Transverse colon (tissue), 4 donors: ENCODE measurements around the gene AHR. TPM values are rescaled to one million over a fixed set of nuclear protein-coding genes. Genes with fewer than 3 reads are reported as not detected.
"Not testable (repeated sequence)": the region's sequence is repeated elsewhere in the genome, so short reads cannot be mapped to it uniquely, and the experiment has no call there.

Experiments
- DNase-seq: peaks from one replicate; pipeline ENCODE4 v3.0.0-alpha.2; 2019
- H3K27ac ChIP-seq, 4 donors: fragments of 200-600 bp; sonication (generic); 2 replicates each; pipeline ENCODE4 v1.5.1; 2016 to 2018; ENCODE audit warnings: inconsistent platforms in 4 of 4
- H3K27me3 ChIP-seq: fragments of 200-600 bp; sonication (generic); 2 replicates; pipeline ENCODE4 v1.5.1; 2017; ENCODE audit warnings: inconsistent platforms
- H3K36me3 ChIP-seq, 4 donors: fragments of 200-600 bp; sonication (generic); 2 replicates each; pipeline ENCODE4 v1.5.1; 2017 to 2019; ENCODE audit warnings: inconsistent platforms in 4 of 4
- H3K4me1 ChIP-seq, 4 donors: fragments of 200-600 bp; sonication (generic); 2 replicates each; pipeline ENCODE4 v1.5.1; 2017 to 2020; ENCODE audit warnings: inconsistent platforms in 4 of 4
- H3K4me3 ChIP-seq, 4 donors: fragments of 200-600 bp; sonication (generic); 1 replicate in 1 of 4; 2 replicates in 3 of 4; pipeline versions ENCODE4 v1.5.1 to v1.6.1; 2017 to 2019; ENCODE audit warnings: inconsistent platforms in 4 of 4
- H3K9me3 ChIP-seq, 2 donors: fragments of 200-600 bp; sonication (generic); 2 replicates each; pipeline ENCODE4 v1.5.1; 2017 to 2019; ENCODE audit warnings: inconsistent platforms in 2 of 2
- CTCF ChIP-seq, 5 experiments: fragments of 200-600 bp in 3 of 5; fragments of 450-650 bp in 2 of 5; sonication (generic) in 3 of 5; IDR thresholded peaks; 1 replicate in 2 of 5; 2 replicates in 3 of 5; pipeline ENCODE4 v1.5.1; 2016 to 2017; ENCODE audit warnings: antibody characterized with exemption in 5 of 5, inconsistent platforms in 3 of 5, mild to moderate bottlenecking in 2 of 5, moderate library complexity in 1 of 5
- EP300 ChIP-seq: sonication (generic); formaldehyde crosslinking; IDR thresholded peaks from one replicate; pipeline ENCODE4 v1.6.1; 2017; ENCODE audit warnings: antibody characterized with exemption, low read depth
- POLR2A ChIP-seq: fragments of 450-650 bp; IDR thresholded peaks from one replicate; pipeline ENCODE4 v1.6.1; 2016; ENCODE audit warnings: antibody characterized with exemption, mild to moderate bottlenecking, moderate library complexity
- POLR2AphosphoS5 ChIP-seq, 3 donors: sonication (generic); formaldehyde crosslinking; IDR thresholded peaks; one replicate each; pipeline ENCODE4 v1.6.1; 2016; ENCODE audit warnings: antibody characterized with exemption in 3 of 3
- WGBS, 2 donors: methylation state at CpG; one replicate each; pipeline ENCODE4 v1.1.5; 2018; ENCODE audit warnings: low coverage in 1 of 2; 5-methylcytosine and 5-hydroxymethylcytosine counted together
- in situ Hi-C, 4 donors: fragments of 200-750 bp; cut with MboI; loops; one replicate each; pipeline versions ENCODE4 v1.15.0 to v1.15.1; 2017; ENCODE audit warnings: low sequenced_read_pairs in 3 of 4, low pct_ligation_motif_present in 1 of 4, low pct_unique_long_range_greater_than_20kb in 1 of 4
- intact Hi-C: fragments of 100-400 bp; cut with DNase I; formaldehyde crosslinking; loops from one replicate; pipeline ENCODE4 v1.15.1; 2023; ENCODE audit warnings: low total_unique reads
- total RNA-seq, 4 donors: library from RNA; depleted of rRNA; stranded (reverse); fragments of >200 nt; gene quantifications; one replicate each; pipeline ENCODE4 v1.1.0, GENCODE V29; 2016

The AHR gene
- total RNA-seq, 4 donors from 2014 or later: 18.1 to 54.6 (median 43.7) TPM

- DNase-seq, H3K27me3 ChIP-seq, H3K4me3 ChIP-seq, H3K27ac ChIP-seq, H3K4me1 ChIP-seq, intact Hi-C loops, H3K36me3 ChIP-seq, in situ Hi-C loops: not testable (repeated sequence)
- WGBS, 2 donors: 83 to 85% methylated on average over 1 to 6 of the region's 6 CpGs
- peaks cover 0 to 16% of the 10 kb centered on the region in 2 donors for H3K9me3 ChIP-seq
Observed at GRCh38 chr7:17353650-17354419, 55.4 kb downstream of the AHR start.

- intact Hi-C loops: no loop called here
- TF ChIP-seq POLR2AphosphoS5 (IDR thresholded peaks at IDR 0.05) (no peak), CTCF (IDR thresholded peaks at IDR 0.05) (no peak), EP300 (no peak), POLR2A (no peak)
- Histone ChIP-seq H3K36me3 (no peaks in the 10 kb centered on the region), H3K9me3 (peaks cover 0 to 16% of the 10 kb centered on the region in 2 donors), H3K4me1 (no peaks in the 10 kb centered on the region), H3K27ac (no peak overlapping the region), H3K27me3 (no peaks in the 10 kb centered on the region), H3K4me3 (no peak overlapping the region)
- in situ Hi-C loops: no loop called here
- no peak for DNase-seq
- 42 to 91% methylated on average over 1 to 6 of the region's 6 CpGs for WGBS, 2 donors
Observed at GRCh38 chr7:17354473-17354872, 56.0 kb downstream of the AHR start.

- Histone ChIP-seq H3K4me1 (no peaks in the 10 kb centered on the region), H3K27me3 (no peaks in the 10 kb centered on the region), H3K9me3 (peaks cover 0 to 12% of the 10 kb centered on the region in 2 donors), H3K4me3 (no peak overlapping the region), H3K36me3 (no peaks in the 10 kb centered on the region), H3K27ac (no peak overlapping the region)
- in situ Hi-C loops (no loop called here), intact Hi-C loops (no loop called here)
- DNase-seq: no peak
- TF ChIP-seq EP300 (no peak), POLR2AphosphoS5 (IDR thresholded peaks at IDR 0.05) (no peak), CTCF (IDR thresholded peaks at IDR 0.05) (no peak), POLR2A (no peak)
Observed at GRCh38 chr7:17355050-17355449, 56.6 kb downstream of the AHR start.

- in situ Hi-C loops: no loop called here
- H3K9me3 ChIP-seq: no peaks in the 10 kb centered on the region
- H3K4me1 ChIP-seq: no peaks in the 10 kb centered on the region
- no peaks in the 10 kb centered on the region for H3K36me3 ChIP-seq
- H3K4me3 ChIP-seq: no peak overlapping the region
- intact Hi-C loops: no loop called here
- no peaks in the 10 kb centered on the region for H3K27me3 ChIP-seq
- no peak overlapping the region for H3K27ac ChIP-seq
- DNase-seq: no peak
- no peak for TF ChIP-seq POLR2A
- no peak for TF ChIP-seq EP300
- no peak for TF ChIP-seq CTCF (IDR thresholded peaks at IDR 0.05)
- TF ChIP-seq POLR2AphosphoS5 (IDR thresholded peaks at IDR 0.05): no peak
- WGBS, 2 donors: 93% methylated on average over 2 of the region's 2 CpGs; no CpG with 5 or more reads in 1 of the 2 donors
Observed at GRCh38 chr7:17357952-17358351, 59.5 kb downstream of the AHR start.

GRCh38 chr7:17359610-17360009, 61.2 kb downstream of the AHR start:
- no peak for DNase-seq
- TF ChIP-seq POLR2A (no peak), POLR2AphosphoS5 (IDR thresholded peaks at IDR 0.05) (no peak), CTCF (IDR thresholded peaks at IDR 0.05) (no peak), EP300 (no peak)
- WGBS, 2 donors: 98% methylated on average over 6 of the region's 6 CpGs; no CpG with 5 or more reads in 1 of the 2 donors
- Histone ChIP-seq H3K9me3 (no peaks in the 10 kb centered on the region), H3K4me1 (no peaks in the 10 kb centered on the region), H3K27ac (no peak overlapping the region), H3K4me3 (no peak overlapping the region), H3K36me3 (no peaks in the 10 kb centered on the region), H3K27me3 (no peaks in the 10 kb centered on the region)
- intact Hi-C loops: no loop called here
- in situ Hi-C loops: no loop called here
